ENCODE data around the gene SIRT7. TPM values are rescaled to one million over a fixed set of nuclear protein-coding genes. Genes with fewer than 3 reads are reported as not detected.

SIRT7 gene
- total RNA-seq, 4 donors from 2014 or later, result 15.4 to 25.7 (median 20.2) TPM

- no peak for TF ChIP-seq CTCF (IDR thresholded peaks at IDR 0.05)
- ATAC-seq (ENCODE audit: low FRiP score) (no peak), DNase-seq (ENCODE audit: low spot score) (no peak)
Observed at GRCh38 chr17:81895400-81895799, 22.6 kb downstream of the SIRT7 start.

DNA sequence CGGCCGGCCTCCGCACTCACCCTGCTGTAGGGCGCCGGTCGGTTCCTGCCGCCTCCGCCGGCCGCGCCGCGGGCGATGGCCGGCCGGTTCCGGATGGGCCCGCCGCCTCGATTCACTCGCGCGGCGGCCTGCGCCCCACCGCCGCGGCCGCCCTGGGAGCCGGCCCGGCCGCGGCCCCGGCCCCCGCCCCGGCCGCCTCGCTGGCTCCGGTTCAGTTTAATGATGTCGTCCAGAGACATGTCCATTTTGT, 26.7 kb downstream of the SIRT7 start:
- ATAC-seq (ENCODE audit: low FRiP score) (no peak), DNase-seq (ENCODE audit: low spot score) (no peak)
- TF ChIP-seq CTCF (IDR thresholded peaks at IDR 0.05), result no peak

GRCh38 chr17:81890447-81891302, 27.3 kb downstream of the SIRT7 start:
- DNase-seq (ENCODE audit: low spot score), result no peak
- TF ChIP-seq CTCF (IDR thresholded peaks at IDR 0.05), result no peak
- peak; percentile 25 for ATAC-seq (ENCODE audit: low FRiP score)

- DNase-seq (ENCODE audit: low spot score), result no peak
- ATAC-seq (ENCODE audit: low FRiP score), result no peak
- TF ChIP-seq CTCF (IDR thresholded peaks at IDR 0.05), result no peak
Observed at GRCh38 chr17:81889602-81890001, 28.4 kb downstream of the SIRT7 start.

DNA sequence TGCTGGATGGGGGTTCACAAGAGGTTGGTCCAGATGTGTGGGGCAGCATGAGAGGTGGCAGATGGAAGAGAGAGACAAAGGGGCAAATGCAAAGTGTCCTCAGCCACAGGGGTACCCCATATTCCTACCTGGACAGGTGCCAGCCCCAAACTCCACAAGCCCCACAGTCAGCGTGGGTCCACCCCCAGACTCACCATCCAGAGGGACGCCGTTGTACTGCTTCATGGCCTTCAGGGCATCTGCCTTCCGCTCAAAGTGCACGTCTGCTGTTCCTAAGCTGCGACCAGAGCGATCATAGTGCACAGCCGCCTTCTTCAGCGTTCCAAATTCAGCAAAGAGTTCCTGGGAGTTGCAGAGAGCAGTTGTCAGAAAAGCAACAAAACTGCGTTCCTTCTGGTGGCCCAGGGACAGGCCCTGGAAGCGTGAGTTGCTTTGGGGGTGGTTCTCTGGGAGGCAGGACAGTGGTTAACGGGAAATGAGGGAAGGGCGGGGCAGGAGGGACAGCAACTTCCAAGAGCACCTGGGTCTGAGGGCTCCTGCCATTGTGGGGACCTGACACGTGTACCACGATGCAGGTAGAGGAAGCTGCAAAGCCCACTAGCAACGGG, 28.9 kb downstream of the SIRT7 start:
- no peak for DNase-seq (ENCODE audit: low spot score)

GRCh38 chr17:81888105-81888987, 29.6 kb downstream of the SIRT7 start:
- ATAC-seq (ENCODE audit: low FRiP score), result no peak
- no peak for DNase-seq (ENCODE audit: low spot score)
- TF ChIP-seq CTCF (IDR thresholded peaks at IDR 0.05), result no peak

More for the DNA sequence above, 28.9 kb downstream of the SIRT7 start:
- ATAC-seq (ENCODE audit: low FRiP score), result no peak
- TF ChIP-seq CTCF (IDR thresholded peaks at IDR 0.05), result no peak
